ENCODE data around the gene RNF213. TPM values are rescaled to one million over a fixed set of nuclear protein-coding genes. Genes with fewer than 3 reads are reported as not detected.
A peak's percentile ranks its signal among the peaks of the same experiment; 100 is the strongest.

Gene RNF213
- total RNA-seq, 1 donor from 2014 or later, result 120 TPM

DNA sequence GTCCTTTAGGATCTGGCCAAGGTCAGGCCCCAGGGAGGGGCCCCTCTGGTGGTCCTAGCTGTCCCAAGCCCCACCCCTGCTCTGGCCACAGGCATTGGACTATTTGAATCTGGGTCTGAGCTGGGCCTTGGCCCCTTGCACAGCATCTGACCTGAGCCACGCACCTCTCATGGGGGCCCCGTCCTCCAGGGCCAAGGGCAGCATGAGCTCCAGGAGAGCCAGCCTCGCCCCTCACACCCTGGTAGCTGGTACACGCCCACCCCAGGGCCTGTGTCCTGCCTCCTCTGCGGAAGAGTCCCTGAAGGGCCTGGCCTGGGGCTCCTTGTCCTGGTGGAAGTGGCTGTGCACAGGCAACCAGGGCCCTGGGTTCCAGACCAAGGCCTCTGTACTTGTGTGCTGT lies 178.2 kb downstream of the RNF213 start:
- Mint-ChIP-seq H3K4me1 (ENCODE audit: low read depth, unreplicated experiment) (no peaks in the 10 kb centered on the region), H3K4me3 (ENCODE audit: unreplicated experiment) (no peak overlapping the region), H3K36me3 (ENCODE audit: low read depth, unreplicated experiment) (peaks cover 6% of the 10 kb centered on the region), H3K27me3 (ENCODE audit: low read depth, unreplicated experiment) (peaks cover 28% of the 10 kb centered on the region), H3K9me3 (ENCODE audit: unreplicated experiment) (peaks cover 1% of the 10 kb centered on the region), H3K27ac (ENCODE audit: unreplicated experiment) (no peak overlapping the region)
- no peak for FAIRE-seq
- H3K27ac ChIP-seq (ENCODE audit: low read depth, low read length), result no peak overlapping the region
- no peak for TF ChIP-seq EZH2 (IDR thresholded peaks at IDR 0.05; ENCODE audit: insufficient read depth, low read length)
- TF ChIP-seq, protein P1, sequence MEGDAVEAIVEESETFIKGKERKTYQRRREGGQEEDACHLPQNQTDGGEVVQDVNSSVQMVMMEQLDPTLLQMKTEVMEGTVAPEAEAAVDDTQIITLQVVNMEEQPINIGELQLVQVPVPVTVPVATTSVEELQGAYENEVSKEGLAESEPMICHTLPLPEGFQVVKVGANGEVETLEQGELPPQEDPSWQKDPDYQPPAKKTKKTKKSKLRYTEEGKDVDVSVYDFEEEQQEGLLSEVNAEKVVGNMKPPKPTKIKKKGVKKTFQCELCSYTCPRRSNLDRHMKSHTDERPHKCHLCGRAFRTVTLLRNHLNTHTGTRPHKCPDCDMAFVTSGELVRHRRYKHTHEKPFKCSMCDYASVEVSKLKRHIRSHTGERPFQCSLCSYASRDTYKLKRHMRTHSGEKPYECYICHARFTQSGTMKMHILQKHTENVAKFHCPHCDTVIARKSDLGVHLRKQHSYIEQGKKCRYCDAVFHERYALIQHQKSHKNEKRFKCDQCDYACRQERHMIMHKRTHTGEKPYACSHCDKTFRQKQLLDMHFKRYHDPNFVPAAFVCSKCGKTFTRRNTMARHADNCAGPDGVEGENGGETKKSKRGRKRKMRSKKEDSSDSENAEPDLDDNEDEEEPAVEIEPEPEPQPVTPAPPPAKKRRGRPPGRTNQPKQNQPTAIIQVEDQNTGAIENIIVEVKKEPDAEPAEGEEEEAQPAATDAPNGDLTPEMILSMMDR (IDR thresholded peaks at IDR 0.05; ENCODE audit: insufficient read depth, low read depth, low read length), result no peak
- no peak overlapping the region for H2AFZ ChIP-seq (ENCODE audit: low read depth, low read length)
- H4K20me1 ChIP-seq (ENCODE audit: insufficient read depth, low read length), result no peaks in the 10 kb centered on the region
- no peak for DNase-seq (ENCODE audit: low read depth)
- no peaks in the 10 kb centered on the region for H3K36me3 ChIP-seq (ENCODE audit: insufficient read depth, low read length)
- H3K4me2 ChIP-seq (ENCODE audit: low read length), result no peak overlapping the region
- H3K27me3 ChIP-seq (ENCODE audit: insufficient read depth, low read length), result peaks cover 10% of the 10 kb centered on the region
- H3K79me2 ChIP-seq (ENCODE audit: insufficient read depth, low read length), result no peaks in the 10 kb centered on the region
- H3K4me3 ChIP-seq (ENCODE audit: insufficient read depth, low read depth, low read length), result no peak overlapping the region
- H3K4me1 ChIP-seq (ENCODE audit: insufficient read depth, low read length), result no peaks in the 10 kb centered on the region
- H3K9ac ChIP-seq (ENCODE audit: low read length), result no peak overlapping the region
- H3K9me3 ChIP-seq (ENCODE audit: insufficient read depth, low read depth, low read length), result no peaks in the 10 kb centered on the region

DNA sequence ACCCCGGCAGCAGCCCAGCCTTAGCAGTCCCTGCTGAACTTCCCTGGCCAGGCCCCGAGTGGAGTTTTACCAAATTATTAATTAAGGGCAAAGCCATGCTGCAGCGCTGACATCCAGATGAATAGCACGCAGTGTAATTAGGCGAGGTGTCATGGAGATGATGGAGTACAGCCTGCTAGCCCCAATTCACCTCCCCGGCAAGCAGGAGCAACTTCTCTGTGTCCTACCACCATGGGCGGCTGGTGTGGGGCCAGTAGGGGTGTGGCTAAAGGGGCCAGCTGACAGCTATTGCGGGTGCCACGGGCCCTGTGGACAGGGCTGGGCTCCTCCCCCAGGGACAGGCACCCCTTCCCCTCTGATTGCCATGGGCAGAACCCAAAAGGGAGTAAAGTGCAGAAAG lies 178.8 kb downstream of the RNF213 start:
- TF ChIP-seq, protein P1 (IDR thresholded peaks at IDR 0.05; ENCODE audit: insufficient read depth, low read depth, low read length), result no peak
- no peak for TF ChIP-seq EZH2 (IDR thresholded peaks at IDR 0.05; ENCODE audit: insufficient read depth, low read length)
- no peak overlapping the region for H2AFZ ChIP-seq (ENCODE audit: low read depth, low read length)
- peaks cover 24% of the 10 kb centered on the region for H3K27me3 Mint-ChIP-seq (ENCODE audit: low read depth, unreplicated experiment)
- no peak overlapping the region for H3K4me3 Mint-ChIP-seq (ENCODE audit: unreplicated experiment)
- H3K9ac ChIP-seq (ENCODE audit: low read length), result no peak overlapping the region
- H3K36me3 ChIP-seq (ENCODE audit: insufficient read depth, low read length), result no peaks in the 10 kb centered on the region
- H3K36me3 Mint-ChIP-seq (ENCODE audit: low read depth, unreplicated experiment), result peaks cover 6% of the 10 kb centered on the region
- no peak overlapping the region for H3K27ac Mint-ChIP-seq (ENCODE audit: unreplicated experiment)
- H3K4me2 ChIP-seq (ENCODE audit: low read length), result no peak overlapping the region
- H3K79me2 ChIP-seq (ENCODE audit: insufficient read depth, low read length), result no peaks in the 10 kb centered on the region
- peaks cover 1% of the 10 kb centered on the region for H3K9me3 Mint-ChIP-seq (ENCODE audit: unreplicated experiment)
- no peaks in the 10 kb centered on the region for H3K9me3 ChIP-seq (ENCODE audit: insufficient read depth, low read depth, low read length)
- H3K27me3 ChIP-seq (ENCODE audit: insufficient read depth, low read length), result peaks cover 15% of the 10 kb centered on the region
- FAIRE-seq, result no peak
- H3K4me3 ChIP-seq (ENCODE audit: insufficient read depth, low read depth, low read length), result no peak overlapping the region
- no peak for DNase-seq (ENCODE audit: low read depth)
- H3K4me1 Mint-ChIP-seq (ENCODE audit: low read depth, unreplicated experiment), result no peaks in the 10 kb centered on the region
- no peaks in the 10 kb centered on the region for H3K4me1 ChIP-seq (ENCODE audit: insufficient read depth, low read length)
- H3K27ac ChIP-seq (ENCODE audit: low read depth, low read length), result no peak overlapping the region
- H4K20me1 ChIP-seq (ENCODE audit: insufficient read depth, low read length), result no peaks in the 10 kb centered on the region

DNA sequence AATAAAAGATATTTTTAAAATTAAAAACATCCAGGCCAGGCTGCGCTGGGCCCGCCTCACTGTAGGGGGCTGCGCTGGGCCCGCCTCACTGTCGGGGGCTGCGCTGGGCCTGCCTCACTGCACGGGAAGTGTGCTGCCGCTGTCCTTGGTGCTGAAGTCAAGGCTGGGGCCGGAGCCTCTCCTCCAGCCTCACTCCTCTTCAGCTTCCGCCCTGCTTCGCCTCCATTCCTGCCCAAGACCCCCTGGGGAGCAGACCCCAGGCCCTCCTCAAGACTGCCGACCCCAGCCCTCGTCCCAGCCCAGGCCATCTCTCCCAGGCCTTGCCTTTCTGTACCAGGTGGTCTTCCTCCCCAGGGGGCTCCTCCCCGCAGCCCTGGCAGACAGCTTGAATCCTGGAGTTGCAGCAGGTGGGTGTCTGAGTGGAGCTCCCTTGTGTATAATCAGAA lies 180.5 kb downstream of the RNF213 start:
- H3K4me2 ChIP-seq (ENCODE audit: low read length), result no peak overlapping the region
- H3K79me2 ChIP-seq (ENCODE audit: insufficient read depth, low read length), result no peaks in the 10 kb centered on the region
- no peak overlapping the region for H2AFZ ChIP-seq (ENCODE audit: low read depth, low read length)
- H3K4me1 ChIP-seq (ENCODE audit: insufficient read depth, low read length), result no peaks in the 10 kb centered on the region
- no peak for FAIRE-seq
- H3K4me1 Mint-ChIP-seq (ENCODE audit: low read depth, unreplicated experiment), result no peaks in the 10 kb centered on the region
- peaks cover 6% of the 10 kb centered on the region for H3K36me3 Mint-ChIP-seq (ENCODE audit: low read depth, unreplicated experiment)
- H3K27ac Mint-ChIP-seq (ENCODE audit: unreplicated experiment), result no peak overlapping the region
- H3K9me3 ChIP-seq (ENCODE audit: insufficient read depth, low read depth, low read length), result no peaks in the 10 kb centered on the region
- H3K9ac ChIP-seq (ENCODE audit: low read length), result no peak overlapping the region
- H3K27me3 ChIP-seq (ENCODE audit: insufficient read depth, low read length), result peaks cover 15% of the 10 kb centered on the region
- peak; percentile 13 for DNase-seq (ENCODE audit: low read depth)
- H4K20me1 ChIP-seq (ENCODE audit: insufficient read depth, low read length), result no peaks in the 10 kb centered on the region
- no peak overlapping the region for H3K27ac ChIP-seq (ENCODE audit: low read depth, low read length)
- TF ChIP-seq EZH2 (IDR thresholded peaks at IDR 0.05; ENCODE audit: insufficient read depth, low read length), result no peak
- TF ChIP-seq, protein P1 (IDR thresholded peaks at IDR 0.05; ENCODE audit: insufficient read depth, low read depth, low read length), result no peak
- H3K36me3 ChIP-seq (ENCODE audit: insufficient read depth, low read length), result no peaks in the 10 kb centered on the region
- H3K4me3 Mint-ChIP-seq (ENCODE audit: unreplicated experiment), result no peak overlapping the region
- no peak overlapping the region for H3K4me3 ChIP-seq (ENCODE audit: insufficient read depth, low read depth, low read length)
- peaks cover 21% of the 10 kb centered on the region for H3K27me3 Mint-ChIP-seq (ENCODE audit: low read depth, unreplicated experiment)
- H3K9me3 Mint-ChIP-seq (ENCODE audit: unreplicated experiment), result peaks cover 1% of the 10 kb centered on the region
